ENCODE measurements around the gene IL12A.

IL12A gene

GRCh38 chr3:159988617-159989271 is at the start of gene IL12A:
Gene IL12A (plus strand): TSS chr3:159988835.
- ATAC-seq (peak; percentile 94), DNase-seq (peak; percentile 89)

GRCh38 chr3:159941038-159942000 is 47.3 kb upstream of the IL12A start:
- DNase-seq (no peak), ATAC-seq (peak; percentile 36)

- DNase-seq (no peak), ATAC-seq (no peak)
Measured at GRCh38 chr3:159944781-159945180, 43.9 kb upstream of the IL12A start.

- DNase-seq (no peak), ATAC-seq (no peak)
Measured at GRCh38 chr3:159945930-159946329, 42.7 kb upstream of the IL12A start.

- ATAC-seq, result no peak
- no peak for DNase-seq
Measured at GRCh38 chr3:159947220-159947619, 41.4 kb upstream of the IL12A start.

- DNase-seq (no peak), ATAC-seq (no peak)
Measured at GRCh38 chr3:159948429-159949144, 40.0 kb upstream of the IL12A start.

GRCh38 chr3:159950156-159950898 is 38.3 kb upstream of the IL12A start:
- ATAC-seq (no peak), DNase-seq (no peak)

GRCh38 chr3:159951540-159951939 is 37.1 kb upstream of the IL12A start:
- ATAC-seq, result no peak
- no peak for DNase-seq

GRCh38 chr3:159953325-159954085 is 35.1 kb upstream of the IL12A start:
- no peak for DNase-seq
- ATAC-seq, result no peak

- ATAC-seq, result no peak
- DNase-seq, result no peak
Measured at GRCh38 chr3:159960188-159961148, 28.2 kb upstream of the IL12A start.

GRCh38 chr3:159964166-159964973 is 24.3 kb upstream of the IL12A start:
- DNase-seq (no peak), ATAC-seq (peak; percentile 68)

- ATAC-seq (no peak), DNase-seq (no peak)
Measured at GRCh38 chr3:159971311-159971710, 17.3 kb upstream of the IL12A start.

GRCh38 chr3:159977295-159977694 is 11.3 kb upstream of the IL12A start:
- ATAC-seq, result no peak
- DNase-seq, result no peak

- ATAC-seq (no peak), DNase-seq (no peak)
Measured at GRCh38 chr3:159978353-159978752, 10.3 kb upstream of the IL12A start.

- no peak for DNase-seq
- ATAC-seq, result no peak
Measured at GRCh38 chr3:159978918-159979703, 9.5 kb upstream of the IL12A start.

- no peak for DNase-seq
- no peak for ATAC-seq
Measured at GRCh38 chr3:159982442-159982974, 6.1 kb upstream of the IL12A start.

GRCh38 chr3:159987291-159987711 is 1.3 kb upstream of the IL12A start:
- DNase-seq (peak; percentile 24), ATAC-seq (peak; percentile 26)
